Measurements from ENCODE around the gene MESD.
"Not testable (repeated sequence)": the region's sequence is repeated elsewhere in the genome, so short reads cannot be mapped to it uniquely, and the experiment has no call there.

MESD gene

DNA sequence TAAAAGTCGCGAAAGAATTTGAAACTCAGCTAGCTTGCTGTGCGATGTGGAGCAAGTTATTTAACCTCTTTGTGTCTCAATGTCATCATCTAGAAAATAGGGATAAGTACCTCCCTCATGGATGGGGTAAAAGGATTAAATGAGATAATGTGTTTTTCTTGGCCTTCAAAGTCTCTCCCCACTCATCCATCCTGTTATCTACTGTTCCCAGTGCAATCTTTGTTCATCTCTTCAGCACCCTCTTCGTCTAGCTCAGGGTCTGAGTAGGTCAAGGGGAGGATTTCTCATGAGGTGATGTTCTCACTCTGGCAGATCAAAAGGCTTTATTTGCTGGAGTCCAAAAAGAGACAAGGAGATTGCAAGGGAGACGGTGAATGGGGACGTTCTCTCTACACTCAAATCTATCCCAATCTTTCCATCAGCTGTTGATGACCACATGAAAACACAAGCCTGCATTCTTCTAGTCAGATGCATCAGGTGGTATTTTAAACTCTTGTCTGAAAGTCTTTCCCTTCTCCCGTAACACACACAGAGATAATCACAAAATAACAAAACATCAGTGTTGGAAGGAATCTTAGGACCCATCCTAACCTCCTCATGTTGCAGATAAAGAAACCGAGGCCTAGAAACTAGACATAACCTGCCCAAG lies 1.3 kb downstream of the MESD start:
- DNase-seq, result no peak

GRCh38 chr15:80986487-80986886 lies 3.1 kb downstream of the MESD start:
- DNase-seq, result no peak

DNA sequence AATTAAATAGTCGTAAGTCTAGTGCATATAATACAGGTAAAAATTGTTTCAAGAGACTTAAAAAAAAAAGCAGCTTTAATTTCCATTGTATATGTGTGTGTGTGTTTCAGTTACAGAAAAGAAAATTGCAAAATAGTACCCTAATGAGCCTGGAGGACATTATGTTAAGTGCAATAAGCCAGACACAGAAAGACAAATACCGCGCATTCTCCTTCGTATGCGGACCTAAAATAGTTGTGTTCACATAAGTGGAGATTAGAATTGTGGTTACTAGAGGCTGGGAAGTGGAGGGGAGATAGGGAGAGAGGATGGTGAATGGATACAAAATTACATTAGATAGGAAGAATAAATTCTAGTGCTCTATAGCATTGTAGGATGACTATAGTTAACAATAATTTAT lies 3.6 kb downstream of the MESD start:
- no peak for DNase-seq

DNA sequence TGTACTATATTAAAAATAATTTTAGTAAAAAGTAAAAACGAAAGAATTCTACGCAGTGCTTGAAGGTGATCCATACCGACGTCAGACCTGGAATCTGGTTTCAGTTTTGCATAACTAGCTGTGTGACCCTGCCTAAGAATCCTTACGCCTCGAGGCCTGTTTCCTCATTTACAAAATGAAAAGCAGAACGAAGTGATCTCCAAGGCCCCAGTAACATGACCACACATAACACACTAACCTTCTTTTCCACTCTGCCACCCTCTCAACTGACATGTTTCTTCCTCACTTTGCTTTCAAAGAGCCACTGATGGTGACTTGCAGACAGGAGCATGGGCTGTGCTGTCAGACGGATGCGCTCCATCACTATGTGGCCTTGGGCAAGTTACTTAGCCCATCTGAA lies 4.8 kb downstream of the MESD start:
- DNase-seq, result no peak

- no peak for DNase-seq
Measured at GRCh38 chr15:80982839-80983238, 6.8 kb downstream of the MESD start.

DNA sequence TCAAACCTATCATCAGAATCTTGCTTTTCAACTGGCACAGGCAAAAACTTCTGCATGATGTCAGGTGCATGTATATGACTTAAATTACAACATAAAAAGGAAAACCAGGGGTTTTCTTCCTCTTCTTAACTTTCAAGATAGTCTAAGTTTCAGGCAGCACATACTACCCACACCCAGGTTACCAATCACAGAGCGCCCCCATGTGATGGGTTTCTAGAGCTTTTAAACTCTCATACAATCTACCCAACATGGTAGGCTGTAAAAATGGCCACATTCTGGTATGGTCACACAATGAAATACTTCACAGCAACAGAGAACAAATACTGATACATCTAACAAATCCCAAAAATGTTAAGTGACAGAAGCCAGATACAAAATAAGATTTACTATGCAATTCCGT lies 7.4 kb downstream of the MESD start:
- peak; percentile 21 for DNase-seq

DNA sequence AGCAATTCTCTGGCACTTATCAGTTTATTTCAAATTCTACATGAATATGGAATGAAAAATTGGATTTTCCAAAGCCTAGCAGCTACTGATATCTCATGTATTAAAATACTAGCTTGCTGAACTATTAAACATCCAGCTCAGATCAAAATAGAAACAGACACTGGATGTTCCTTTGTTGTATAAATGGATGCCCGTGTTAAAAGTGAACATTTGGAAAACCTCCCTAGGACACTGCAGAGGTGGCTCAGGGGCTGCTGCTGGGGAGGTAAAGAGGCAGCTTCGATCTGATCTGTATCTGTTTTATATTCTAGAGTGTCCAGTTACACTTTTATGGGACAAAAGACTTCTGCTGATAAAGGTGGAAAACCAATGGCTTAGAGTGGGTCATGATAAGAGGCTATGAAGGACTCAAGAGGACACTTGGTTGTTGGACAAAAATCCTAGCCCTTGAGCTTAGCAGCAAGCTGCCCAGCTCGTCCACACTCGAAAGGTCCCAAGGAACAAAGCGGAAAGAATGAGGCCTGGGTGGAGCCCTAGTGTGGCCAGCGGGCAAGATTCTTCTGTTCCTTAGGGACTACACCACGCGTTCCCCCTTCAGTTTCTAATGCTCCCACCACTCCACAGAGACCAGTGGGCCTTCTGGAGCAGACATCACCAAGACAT lies 9.9 kb downstream of the MESD start:
- no peak for DNase-seq

DNA sequence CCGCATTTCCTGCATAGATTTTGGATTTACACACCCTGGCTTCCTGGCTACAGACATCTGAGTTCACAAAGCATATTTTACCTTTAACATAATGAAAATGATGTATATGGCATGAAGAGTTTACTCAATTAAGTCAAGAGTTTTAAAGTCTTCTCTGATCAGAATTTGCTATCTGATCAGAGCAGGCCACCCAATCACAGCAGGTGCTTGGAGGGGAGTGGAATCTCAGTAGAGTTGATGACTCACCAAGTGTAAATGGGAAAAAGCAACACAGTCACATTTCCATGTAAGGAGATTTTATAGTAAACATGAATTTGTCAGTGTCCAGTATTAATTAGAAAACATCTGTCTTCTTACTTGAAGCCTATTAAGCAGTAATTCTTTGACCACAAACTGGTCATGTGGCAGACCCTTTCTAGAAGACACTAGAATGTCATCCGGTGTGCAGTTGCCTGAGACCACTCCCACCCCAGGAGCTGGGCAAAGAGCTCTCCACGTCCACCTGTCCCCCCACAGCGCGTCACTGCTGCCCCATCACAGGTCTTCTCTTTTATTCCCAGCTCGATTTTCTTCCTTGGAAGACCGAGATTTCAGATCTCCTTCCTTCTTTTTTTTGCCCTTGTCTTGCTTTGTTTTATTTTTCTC lies 10.8 kb downstream of the MESD start:
- no peak for DNase-seq

DNA sequence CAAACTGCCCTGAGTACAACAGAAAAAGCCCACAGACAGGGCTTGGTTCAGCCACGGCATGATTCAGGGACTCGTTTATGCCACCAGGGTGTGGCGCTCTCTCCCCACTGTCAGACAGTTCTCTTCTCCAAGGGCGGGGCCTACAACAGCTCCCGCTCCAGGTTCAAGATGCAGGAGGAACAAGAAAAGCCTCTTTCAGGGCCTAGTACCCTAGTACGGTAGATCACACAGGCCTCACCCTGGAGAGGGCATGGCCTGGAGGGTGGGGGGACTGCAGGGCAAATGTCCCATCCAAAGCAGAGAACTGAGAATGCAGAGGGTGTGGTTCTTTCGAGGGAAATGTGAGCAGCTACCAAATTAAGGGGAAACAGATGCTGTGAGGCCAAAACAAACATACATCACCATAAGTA lies 12.0 kb downstream of the MESD start:
- peak; percentile 51 for DNase-seq

DNA sequence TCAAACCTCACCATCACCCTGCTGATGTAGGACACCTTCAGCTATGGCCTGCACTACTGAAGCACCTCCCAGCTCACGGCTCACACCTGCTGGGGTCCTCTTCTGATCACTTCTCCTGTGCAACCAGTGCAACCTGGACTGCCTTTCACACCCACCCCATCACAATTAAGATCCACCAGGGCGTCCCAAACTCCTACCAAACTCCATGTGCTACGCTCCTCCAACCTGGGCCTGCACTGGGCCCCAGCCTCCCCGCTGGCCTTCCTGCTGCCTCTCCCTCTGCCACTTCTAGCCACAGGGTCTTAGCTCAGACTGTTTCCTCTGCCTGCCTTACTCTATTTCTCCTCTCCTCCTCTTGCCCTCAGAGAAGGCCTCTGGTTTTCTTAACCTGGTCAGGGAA lies 12.8 kb downstream of the MESD start:
- DNase-seq, result no peak

- DNase-seq, result no peak
Measured at GRCh38 chr15:80974914-80975313, 14.7 kb downstream of the MESD start.

DNA sequence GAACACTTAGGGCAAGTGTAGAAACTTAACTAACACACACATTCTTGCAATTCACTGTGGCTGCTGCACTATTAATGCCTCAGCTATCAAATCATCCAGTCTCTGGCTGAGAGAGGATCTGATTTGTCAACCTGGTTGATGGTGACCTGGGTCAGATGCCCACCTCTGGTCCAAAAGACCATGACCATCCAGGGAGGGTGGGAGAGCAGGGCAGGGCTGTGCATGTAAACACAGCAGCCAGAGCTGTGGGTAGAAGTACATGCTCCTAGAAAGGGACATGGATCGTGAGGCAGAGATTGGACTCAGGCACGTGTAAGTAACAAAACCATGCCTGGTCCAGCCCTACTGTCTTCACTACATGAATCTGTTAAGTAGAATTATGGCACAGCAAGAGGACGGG lies 17.3 kb downstream of the MESD start:
- no peak for DNase-seq

DNA sequence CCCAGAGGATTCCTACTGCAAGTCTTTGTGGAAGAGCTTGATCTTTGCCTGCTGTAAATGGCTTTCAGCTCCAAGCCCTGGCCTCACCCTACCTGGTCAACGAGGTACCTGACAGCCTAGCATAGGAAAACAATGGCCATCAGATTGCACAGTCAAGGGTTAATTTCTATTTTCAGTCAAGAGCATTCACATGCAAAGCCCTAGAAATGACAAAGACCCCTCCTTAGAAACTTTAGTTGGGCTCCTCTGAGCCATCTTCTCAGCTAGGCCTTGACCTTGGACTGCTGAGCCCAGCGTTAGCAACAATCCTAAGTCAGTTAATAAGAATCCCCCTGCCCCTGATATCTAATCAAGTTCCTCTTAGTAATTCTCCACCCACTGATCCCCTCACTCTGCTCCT lies 18.5 kb downstream of the MESD start:
- no peak for DNase-seq

DNA sequence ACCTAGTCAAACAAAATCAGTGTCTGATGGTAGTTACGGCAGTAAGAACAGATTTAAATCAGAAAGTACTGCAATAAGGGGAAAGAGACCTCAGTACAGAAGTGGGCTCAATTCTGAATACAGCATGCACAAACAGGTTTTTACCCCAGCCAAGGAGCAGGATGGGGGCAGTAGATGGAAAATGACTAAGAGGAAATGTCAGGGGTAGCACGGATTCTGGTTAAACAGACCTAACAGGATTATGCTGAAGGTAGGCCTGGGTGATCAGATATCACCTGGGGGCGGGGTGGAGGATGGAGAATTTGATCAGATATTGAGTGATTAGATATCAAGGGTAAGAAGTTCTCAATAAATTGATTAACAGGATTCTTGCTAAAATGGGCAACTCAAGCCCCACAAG lies 19.0 kb downstream of the MESD start:
- no peak for DNase-seq

- DNase-seq, result peak; percentile 74
Measured at GRCh38 chr15:80970018-80970657, 19.5 kb downstream of the MESD start.

GRCh38 chr15:80969316-80969715 lies 20.3 kb downstream of the MESD start:
- no peak for DNase-seq

DNA sequence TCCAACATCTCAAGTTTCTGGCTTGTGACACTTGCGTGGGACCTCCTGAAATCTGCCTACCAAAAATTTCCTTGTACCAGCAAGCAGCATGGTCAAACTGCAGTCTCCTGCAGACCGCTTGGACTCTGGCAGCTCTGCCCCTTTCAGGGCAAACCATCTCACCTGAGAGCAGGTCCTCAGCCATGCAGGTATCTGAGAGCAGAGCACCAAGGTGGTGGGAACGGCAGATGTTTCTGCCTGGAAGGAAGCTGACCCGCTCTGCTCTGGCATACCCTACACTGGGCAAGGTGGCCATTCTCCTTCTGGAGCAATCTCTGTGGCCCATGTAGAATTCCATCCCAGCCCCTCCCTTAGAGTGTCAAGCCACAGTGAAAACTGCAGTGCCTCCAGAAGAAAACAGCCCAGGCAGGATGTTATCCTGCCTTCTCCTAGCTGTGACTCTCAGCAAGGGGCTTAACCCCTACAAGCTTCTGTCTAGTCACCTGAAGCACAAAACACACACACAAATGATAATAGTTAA lies 21.6 kb downstream of the MESD start:
- DNase-seq, result no peak

DNA sequence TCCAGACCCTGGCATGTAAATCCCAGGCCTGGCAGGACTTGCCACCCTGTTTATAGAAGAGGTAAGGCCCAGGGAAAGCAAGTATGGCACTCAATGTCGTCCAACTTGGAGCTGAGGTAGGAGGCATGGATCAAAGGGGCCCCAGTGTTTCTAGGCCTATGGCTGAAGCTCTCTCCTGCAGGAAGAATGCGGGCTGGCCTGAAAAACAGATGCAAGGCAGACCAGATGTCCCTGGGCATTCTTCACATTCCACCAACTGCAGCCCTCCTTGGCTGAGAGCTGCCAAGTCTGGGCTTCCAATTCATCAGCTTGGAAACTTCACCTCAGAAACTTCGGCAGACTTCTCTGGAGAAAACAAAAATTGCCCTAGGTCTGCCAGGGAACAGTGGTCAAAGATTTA lies 22.2 kb downstream of the MESD start:
- DNase-seq, result no peak

DNA sequence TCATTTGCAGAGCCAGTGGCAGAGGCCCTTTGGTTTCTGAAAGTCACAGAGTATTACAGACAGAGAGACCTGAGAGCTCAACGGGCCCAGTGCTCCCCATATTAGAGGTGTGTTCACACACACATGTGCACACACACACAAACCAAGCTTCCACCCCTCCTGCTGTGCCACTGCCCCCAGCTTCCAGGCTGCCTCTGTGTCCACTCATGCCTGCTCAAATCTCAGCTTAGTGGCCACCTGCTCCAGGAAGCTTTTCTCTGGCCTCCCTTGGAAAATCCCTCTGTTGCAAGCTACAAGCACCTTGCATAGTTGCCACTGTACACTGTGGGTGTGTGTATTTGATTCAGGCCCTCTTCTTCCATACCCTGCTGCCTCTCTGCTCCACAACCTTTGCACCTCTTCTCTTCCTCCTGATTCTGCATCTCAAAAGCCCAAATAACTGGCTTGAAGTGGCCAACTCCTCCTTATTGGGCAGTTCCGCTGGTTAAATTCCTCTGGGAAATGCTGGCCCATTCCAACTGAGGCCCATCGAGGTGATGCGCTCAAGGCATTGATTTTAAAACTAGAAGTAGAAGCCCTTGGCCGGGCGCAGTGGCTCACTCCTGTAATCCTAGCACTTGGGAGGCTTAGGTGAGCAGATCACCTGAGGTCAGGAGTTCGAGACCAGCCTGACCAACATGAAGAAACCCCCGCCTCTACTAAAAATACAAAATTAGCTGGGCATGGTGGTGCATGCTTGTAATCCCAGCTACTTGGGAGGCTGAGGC lies 23.0 kb downstream of the MESD start:
- DNase-seq, result no peak

GRCh38 chr15:80965454-80965853 lies 24.2 kb downstream of the MESD start:
- DNase-seq, result not testable (repeated sequence)

DNA sequence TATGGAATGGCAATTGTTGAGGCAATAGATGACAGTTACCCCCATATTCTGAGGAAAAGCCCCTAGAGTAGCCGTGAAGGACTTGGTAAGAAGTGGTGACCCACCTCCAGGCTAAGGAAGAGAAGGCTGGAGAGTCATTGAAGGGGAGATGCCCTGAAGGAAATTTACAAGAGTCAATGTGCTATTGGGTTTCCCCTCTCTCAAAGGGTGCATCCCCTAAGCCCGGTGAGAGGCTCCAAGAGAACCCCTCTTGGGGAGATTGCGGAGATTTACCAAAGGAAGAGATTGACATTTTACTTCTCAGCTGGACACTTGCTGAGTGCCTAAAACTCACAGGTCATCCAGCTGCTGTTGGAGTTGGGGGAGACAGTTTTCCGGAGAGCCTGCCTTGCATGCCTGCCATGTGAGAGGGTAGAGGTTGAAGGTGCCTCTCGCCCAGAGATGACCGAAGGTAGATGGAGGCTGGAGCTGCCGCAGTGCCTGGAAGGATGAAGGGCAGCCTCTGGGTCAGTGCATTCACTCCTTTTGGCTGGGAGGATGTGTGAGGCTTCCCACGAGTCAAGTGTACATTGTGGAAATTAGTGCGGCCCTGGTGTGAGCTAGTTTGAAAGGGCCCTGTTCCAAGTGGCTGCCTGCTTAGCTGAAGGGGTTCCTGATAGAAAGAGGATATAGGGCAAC lies 30.7 kb downstream of the MESD start:
- no peak for DNase-seq

DNA sequence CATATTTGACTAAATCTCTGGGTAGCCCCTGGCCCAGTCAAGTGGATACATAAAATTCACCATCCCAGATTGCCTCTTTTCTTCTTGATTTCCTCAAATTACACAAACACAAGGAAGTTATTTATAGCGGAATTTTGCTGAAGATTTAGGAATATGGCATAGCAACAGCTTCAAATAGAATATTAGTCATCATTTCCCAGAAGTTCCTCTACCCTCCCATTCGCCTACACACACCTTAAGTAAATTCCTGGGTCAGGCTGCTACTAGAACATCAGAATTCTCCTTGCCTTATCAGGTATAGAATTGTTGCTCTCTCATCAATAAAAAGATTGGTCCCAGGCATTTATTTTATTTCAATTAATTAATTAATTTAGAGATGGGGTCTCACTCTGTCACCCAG lies 31.6 kb downstream of the MESD start:
- DNase-seq, result no peak

Data from CD4-positive, alpha-beta T cell treated with Interleukin-17A for 1 hour (primary cell).